Hepatocyte (in vitro differentiated cells): ENCODE data around the gene PDHX.

Experiments
- EZH2phosphoT487 ChIP-seq: fragments of 200-600 bp; sonication (generic); IDR thresholded peaks from one replicate; pipeline ENCODE4 v1.6.1; 2018; ENCODE audit warnings: antibody characterized with exemption, mild to moderate bottlenecking, low read depth, moderate library complexity; ENCODE audit not compliant: unreplicated experiment, severe bottlenecking
- TF ChIP-seq, protein P1 (sequence below): fragments of 200-600 bp; sonication (generic); IDR thresholded peaks from 2 replicates; pipeline ENCODE4 v1.5.1; 2016; ENCODE audit warnings: antibody characterized with exemption, mild to moderate bottlenecking; ENCODE audit not compliant: poor library complexity

DNA sequence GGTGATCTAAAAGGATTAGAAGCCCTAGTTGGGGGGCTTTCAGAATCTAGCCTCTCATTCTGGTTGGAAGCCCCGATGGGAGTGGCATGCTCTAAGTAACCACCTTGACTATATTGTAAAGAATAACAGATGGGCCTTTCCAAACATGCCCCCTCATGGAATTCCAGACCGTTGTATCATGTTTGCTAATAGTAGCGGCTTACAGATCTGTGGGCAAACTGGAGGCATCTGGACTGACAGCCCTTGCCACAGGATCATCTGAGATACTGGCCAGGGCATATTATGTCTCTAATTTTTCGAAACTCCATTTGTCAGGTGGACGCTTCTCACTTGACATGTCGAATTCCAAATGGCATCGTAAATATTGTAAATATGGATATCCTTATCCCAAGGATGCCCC, 10.8 kb upstream of the PDHX start:
- TF ChIP-seq, protein P1, sequence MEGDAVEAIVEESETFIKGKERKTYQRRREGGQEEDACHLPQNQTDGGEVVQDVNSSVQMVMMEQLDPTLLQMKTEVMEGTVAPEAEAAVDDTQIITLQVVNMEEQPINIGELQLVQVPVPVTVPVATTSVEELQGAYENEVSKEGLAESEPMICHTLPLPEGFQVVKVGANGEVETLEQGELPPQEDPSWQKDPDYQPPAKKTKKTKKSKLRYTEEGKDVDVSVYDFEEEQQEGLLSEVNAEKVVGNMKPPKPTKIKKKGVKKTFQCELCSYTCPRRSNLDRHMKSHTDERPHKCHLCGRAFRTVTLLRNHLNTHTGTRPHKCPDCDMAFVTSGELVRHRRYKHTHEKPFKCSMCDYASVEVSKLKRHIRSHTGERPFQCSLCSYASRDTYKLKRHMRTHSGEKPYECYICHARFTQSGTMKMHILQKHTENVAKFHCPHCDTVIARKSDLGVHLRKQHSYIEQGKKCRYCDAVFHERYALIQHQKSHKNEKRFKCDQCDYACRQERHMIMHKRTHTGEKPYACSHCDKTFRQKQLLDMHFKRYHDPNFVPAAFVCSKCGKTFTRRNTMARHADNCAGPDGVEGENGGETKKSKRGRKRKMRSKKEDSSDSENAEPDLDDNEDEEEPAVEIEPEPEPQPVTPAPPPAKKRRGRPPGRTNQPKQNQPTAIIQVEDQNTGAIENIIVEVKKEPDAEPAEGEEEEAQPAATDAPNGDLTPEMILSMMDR: no peak
- TF ChIP-seq EZH2phosphoT487: no peak
